HG02852 (cell line): ENCODE data around the gene KIFC3.

Experiments
- ATAC-seq: cut with Tn5 transposase; IDR thresholded peaks from one replicate; pipeline ENCODE4 v1.9.1; 2021; ENCODE audit warnings: mild to moderate bottlenecking, moderate library complexity; ENCODE audit not compliant: unreplicated experiment

The KIFC3 gene

DNA sequence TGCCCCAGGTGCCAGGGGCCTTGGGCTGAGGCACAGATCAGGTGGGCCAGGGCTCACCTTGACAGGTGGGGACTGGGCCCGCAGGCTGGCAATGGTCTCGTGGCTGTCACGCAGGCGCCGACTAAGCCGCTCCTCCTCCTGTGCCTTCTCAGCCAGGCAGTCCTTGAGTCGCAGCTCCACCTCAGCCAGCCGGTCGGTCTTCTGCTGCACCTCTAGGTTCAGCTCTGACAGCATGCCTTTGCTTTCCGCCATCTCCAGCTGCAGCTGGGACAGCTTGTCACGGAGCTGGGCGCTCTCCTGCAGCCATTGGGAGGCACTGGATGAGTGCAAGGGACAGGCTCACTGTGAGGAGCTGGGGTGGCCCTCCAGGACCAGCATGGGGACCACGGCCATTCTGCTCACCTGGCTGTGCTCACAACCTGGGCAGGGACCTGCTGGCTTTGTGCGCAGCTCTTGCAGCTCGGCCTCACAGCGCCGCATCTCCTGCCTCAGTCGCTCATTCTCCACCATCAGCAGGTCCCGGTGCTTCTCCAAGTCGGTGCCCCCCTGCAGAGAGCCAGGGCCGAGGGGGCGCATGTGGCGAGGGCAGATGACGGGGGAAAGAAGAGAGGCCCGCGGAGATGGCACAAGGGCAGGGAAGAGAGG is 31.0 kb downstream of the KIFC3 start:
- ATAC-seq, result no peak

DNA sequence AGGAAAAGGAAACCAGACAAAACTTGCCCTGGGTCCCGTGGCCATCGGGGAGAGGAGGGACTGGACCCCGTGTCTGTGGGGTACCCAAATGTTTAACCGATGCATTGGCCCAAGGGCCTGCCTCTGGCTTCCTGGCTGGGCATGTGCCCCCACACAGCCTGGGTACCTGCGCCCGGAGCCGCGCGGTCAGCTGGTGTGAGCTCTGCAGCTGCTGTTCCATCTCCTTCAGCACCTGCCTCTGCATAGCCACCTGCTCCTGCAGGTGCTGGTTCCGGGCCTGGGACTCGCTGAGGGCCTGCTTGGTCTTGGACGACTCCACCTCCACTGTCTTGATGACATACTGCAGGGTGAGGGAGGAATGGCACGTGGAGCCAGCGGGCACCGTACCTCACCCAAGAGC is 31.9 kb downstream of the KIFC3 start:
- no peak for ATAC-seq

DNA sequence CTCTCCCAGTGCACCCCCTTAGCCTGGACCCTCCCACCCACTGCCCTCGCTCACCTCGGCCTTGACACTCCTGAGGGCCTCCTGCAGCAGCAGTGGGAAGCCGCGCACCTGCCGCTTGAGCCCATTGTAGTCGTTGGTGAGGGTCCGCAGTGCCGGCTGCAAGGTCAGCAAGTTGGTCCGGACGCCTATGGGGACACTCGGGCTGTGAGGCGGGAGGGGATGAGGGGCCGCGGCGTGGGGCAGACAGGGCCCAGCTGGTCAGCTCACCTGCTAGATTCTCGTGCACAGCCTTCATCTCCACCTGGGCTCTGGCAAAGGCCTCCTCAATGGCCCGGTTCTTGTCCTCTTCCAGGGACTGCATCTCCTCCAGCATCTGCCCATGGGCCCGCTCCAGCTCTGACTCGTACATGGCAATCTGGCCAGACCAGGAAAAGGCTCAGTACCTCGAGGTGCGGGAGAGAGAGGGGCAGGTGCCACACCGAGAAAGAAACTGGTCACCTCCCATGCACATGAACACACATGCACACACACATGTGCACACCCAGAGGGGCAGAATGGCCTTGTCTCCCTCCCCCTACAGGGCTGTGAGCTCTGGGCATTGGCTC is 32.6 kb downstream of the KIFC3 start:
- ATAC-seq, result no peak

DNA sequence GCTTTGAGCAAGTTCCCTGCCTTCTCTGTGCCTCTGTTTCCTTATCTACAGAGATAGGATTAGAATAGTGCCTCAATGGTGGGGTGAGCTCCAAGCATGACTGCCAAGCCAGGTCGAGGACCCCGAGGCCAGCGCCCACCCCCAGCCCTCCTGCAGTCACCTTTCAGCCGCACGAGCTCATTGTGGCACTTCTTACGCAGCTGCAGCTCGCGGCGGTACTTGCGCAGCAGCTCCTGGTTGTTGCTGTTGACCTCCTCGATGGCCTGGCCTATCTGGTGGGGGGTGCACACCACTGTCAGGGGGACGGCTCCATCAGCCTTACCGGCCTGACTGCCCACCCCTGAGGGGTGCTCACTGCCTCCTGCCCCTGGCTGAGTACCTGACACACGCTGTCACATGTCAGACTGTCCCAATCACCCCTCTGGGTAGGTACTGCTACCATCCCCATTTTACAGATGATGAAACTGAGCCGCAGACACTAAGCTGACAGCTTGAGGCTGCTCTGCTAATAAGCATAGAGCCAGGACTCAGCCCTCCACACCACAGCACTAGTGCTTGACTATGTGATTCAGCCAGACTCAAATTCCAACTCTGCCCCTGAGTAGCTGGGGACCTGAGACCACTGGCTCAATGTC is 35.5 kb downstream of the KIFC3 start:
- no peak for ATAC-seq

DNA sequence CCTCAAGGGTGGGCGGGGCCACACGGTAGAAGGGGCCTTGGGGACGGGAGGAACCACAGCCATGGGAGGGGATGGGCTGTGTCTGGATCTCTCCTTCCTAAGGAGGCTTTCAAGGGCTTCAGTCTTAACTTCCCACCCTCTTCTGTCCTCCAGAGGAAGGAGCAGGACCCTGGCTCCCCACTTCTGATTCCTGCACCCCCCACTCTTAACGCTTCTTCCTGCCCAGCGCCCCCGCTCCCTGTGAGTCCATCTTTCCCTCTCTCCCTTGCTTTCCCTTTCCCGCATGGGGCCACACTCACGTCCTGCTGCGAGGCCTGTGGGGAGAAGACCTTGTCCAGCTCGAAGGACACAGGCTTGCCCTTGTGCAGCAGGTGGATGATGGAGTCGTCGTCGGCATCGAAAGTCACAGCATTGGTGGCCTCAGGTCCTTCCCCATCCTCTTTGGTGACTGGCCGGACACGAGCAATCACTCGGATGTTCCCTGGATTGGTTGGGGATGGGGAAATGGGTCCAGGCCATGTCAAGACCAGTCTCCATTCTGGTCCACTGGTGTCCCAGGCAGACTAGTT is 37.0 kb downstream of the KIFC3 start:
- no peak for ATAC-seq

DNA sequence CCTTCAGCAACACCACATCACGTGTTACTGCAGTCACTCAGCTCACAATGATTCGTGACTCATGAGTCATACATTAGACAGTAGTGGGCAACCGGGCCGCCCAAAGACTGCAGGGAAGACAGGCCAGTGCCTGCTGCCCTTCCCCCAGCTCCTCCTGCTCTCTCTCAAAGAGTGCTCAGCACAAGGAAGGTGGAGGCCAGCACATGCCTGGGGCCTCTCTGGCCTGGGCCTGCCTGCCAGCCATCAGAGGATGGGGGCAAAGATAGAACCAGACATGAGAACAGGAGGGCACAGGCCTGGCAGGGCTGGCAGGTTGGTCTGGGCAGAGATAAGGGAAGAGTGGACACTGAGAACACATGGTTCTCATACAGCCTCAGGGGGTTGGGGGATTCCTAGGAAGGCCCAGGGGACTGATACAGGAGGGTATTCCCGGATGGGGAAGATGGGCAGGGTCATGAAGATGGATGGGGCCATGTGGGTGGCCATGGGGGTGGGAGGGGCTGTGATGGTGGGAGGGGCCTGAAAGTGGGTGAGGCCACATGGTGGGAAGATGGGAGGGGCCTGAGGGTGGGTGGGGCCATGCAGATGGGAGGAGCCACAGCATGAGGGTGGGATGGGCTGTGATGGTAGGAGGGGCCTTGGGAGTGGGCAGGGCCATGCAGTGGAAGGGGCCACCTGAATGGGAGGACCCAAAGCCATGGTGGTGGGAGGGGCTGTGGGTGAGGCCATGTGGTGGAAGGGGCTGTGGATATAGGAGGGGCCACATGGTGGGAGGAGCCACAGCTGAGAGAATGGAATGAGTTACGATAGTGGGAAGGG is 37.7 kb downstream of the KIFC3 start:
- no peak for ATAC-seq

DNA sequence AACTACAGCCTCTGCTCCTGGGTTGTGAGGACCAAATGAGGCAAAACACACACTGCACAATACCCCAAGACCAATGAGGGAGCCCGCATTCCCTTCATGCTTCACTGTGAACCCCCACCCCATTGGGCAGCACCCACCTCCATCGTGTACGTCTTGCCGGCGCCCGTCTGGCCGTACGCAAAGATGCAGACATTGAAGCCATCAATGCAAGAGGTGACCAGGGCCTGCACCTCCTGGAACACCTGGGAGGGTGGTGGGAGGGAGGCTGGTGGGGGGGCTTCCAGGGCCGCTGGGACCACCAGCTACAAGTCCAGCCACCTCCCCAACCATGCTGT is 38.3 kb downstream of the KIFC3 start:
- ATAC-seq, result no peak

DNA sequence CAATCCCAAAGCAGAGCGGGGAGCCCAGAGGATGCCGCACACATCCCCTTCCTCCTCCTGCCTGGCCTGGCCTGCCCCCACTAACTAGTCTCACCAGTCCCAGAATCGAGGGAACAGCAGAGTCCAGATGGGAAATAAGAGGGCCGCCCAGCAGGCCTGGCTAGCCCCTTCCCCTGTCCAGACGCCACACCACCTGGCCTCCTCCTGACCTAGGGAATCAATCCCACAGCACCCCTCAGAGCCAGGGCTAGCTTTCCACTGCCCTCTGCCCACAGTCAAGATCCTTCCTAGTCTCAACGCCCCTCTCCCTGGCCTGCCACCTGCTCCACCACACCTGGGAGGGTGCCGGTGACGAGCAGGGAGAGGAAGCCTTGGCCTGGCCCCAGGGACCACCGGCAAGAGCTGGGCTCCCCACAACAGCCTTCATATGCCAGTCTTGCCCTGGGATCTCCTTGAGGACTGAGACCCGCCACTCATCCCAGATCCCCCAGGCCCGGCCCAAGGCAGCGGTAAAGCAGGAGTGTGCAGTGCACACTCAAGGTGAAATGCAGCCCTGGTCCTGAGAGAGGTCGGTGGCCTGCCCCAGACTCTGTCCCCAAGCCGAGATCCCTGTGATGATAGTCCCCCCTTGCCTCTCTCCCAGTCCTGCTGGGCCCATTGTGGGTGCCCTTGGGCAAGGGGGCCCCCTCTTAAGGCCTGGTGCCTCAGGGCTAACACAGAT is 38.8 kb downstream of the KIFC3 start:
- no peak for ATAC-seq

DNA sequence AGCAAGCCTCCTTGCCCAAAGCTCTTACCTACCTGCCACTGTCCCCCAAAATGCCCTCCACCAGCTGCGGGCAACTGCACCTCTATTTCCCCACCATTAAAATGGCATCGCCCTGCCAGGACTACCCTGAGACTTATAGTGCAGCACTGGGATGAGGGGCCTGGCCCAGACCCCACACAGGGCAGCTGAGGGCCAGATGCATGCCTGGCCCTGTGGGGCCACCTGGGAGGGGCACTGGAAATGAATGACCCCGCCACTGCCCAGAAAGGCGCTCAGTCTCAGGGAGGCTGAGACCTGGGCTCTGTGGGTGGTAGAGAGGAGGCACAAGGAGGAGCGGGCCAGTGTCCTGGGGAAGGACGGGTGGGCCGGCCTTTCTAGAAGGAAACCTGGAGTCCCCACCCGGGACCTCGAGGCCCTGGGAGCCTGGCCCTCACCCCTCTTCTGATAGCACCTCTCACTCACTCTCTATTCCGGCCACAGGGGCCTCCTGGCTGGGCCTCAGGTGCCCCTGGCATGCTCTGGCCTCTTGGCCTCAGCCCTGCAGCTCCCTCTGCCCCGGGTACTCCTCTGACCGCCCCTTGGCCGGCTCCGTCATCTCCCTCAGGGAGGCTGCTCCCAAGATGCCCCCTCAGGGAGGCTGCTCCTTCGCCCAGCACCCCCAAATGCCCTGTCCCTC is 39.8 kb downstream of the KIFC3 start:
- no peak for ATAC-seq

DNA sequence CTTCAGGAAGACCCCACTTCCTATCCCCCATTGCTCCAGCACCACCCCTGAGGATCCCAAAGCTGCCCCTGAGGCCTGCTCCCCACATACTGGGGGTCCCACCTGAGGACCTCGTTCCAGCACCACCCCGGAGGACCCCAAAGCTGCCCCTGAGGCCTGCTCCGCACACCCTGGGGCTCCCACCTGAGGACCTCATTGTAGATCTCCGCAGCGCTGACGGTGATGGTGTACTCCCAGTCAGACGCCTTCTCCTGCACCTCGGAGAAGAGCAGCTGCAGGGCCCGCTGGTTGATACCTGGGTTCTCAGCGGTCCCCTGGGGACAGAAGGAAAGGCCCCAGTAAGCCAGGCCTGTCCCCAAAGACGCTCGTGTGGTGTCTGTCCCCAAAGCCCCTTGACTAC is 40.3 kb downstream of the KIFC3 start:
- no peak for ATAC-seq

DNA sequence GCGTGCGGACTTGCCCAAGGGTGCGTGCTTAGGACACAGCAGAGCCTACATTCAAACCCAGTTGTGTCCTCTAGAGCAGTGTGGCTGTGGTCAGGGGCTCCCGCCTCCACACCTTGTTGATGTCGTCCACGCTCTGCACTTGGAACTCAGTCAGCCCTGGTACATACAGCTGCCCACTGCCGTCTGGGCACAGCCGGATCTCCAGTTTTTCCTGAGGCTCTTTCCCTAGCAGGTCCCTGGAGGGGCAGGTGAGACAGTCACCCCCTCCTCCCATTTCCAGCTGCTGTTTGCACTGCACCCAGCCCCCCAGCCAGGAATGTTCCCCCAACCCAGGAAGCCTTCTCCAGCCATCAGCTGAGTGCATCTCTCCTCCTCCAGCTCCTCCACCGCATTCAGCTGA is 41.0 kb downstream of the KIFC3 start:
- ATAC-seq, result no peak

DNA sequence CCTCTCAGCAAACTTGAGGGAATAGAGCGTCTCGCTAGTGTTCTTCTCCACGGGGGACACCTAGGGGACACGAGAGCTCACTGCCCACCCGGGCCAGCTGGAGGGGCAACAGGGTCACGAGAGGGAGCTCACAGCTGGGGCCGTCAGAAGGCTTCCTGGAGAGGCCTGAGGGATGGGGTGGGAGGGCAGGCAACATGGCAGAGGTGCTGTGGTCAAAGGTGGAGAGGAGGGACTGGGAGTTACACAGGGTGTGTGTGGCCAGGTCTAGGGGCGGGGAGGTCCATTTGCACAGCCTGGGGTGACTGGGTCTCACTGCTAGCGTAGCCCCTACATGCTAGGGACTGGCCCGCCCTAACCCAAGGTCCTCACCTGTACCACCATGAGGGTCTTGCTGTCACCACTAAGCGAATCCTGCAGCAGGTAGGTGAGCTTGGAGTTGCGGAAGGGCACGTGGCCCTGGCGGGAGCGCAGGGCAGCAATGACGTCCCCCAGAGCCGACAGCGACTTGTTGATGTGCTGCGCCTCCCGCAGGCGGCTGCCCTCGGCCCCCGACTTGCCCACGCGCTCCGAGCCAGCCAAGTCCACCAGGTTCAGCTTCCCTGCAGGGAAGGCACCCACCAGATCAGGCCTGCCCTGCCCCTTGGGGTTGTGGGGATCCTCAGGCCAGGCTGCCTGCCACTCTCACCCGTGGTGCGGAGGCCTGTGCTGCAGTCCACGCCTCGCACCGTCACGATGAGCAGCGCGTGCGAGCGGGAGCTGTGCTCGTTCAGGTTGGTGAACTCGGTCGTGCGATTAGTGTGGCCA is 41.7 kb downstream of the KIFC3 start:
- no peak for ATAC-seq

DNA sequence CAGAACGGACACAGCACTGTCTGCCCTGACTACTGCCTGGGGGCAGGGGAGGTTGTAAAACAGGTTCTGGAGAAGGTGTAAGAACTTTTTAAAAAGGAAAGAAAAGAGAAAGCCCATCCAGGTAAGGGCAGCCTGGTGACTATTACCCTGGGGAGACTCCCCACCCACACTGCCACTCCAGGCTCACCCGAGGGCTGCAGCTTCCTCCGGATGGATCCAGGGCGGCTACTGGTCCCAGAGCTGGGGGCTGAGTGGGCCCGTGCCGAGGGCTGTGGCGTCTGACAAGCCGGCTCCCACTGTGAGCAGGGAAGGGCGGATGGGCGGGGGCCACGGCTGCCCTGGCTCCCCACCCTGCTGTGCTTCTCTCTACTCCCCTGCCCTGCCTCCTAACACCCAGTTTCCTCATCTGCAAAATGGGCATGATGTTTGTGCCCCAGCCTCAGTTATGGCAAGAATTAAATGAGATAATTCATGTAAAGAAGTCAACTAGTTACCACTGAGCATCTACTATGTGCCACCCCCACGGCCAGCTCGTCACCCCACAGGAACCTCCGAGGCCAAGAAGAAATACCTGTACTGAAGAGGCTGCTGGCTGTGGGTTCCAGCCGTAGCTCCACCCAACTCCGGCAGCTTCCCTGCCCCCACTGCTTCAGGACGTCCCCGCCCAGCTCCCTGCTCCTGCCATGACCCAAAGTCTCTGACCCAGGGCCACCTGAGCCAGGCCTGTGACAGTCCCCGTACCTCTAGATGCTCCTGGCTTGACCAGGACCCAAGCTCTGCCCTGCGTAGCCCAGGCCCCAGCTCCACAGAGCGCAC is 42.5 kb downstream of the KIFC3 start:
- ATAC-seq, result no peak

DNA sequence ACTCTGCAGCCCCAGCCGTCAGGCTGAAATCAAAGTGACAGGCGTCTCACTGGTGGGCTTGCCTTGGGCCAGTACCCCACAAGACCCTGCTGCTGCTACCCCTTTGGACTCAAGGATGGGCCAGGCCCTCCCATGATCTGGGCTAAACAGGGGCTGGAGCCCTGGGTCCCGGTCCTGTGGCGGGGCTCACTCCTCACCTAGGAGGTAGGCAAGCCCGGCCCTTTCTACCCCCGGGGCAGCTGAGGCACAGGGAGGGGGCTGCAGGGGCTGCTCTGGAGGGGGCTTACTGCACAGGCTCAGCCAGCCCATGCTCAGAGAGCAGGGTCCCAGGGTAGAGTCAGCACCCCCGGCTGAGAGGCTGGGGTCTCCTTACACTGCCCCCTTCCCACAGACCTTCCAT is 43.2 kb downstream of the KIFC3 start:
- ATAC-seq, result no peak

DNA sequence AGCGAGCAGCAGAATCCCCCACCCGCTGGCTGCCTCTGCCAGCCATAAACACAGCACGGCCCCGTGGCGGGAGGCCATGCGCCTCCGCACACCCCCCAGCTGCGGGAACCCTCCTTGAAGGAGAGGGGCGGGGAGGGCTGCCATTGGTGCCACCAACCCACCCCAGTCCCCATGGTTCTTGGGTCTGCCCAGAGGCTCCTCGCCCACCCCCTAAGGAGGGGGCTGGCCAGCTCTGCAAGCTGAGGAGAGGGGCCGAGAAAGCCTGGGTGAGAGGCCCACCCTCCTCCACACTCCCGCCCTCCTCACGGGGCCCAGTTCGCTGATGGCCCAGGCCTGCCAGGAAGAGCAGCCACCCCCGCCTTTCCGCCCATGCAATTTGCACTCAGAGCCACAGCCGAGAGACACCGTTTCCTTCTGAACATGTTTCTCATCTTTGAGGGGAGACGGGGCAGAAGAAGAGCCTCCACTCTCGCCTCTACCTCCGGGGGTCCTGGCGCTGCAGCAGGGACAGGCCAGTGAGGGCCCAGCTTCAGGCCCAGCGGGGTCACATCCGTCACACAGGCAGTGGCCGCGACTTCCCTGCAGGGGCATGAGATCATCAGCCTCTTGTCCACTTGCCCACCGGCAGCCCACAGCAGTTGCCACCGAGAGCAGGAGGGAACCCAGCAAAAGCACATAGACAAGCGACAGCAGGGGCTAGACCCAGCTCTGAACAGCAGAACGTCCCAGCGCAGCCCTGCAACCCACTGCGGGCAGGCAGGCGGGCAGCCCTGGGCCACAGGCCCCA is 43.8 kb downstream of the KIFC3 start:
- ATAC-seq, result no peak

DNA sequence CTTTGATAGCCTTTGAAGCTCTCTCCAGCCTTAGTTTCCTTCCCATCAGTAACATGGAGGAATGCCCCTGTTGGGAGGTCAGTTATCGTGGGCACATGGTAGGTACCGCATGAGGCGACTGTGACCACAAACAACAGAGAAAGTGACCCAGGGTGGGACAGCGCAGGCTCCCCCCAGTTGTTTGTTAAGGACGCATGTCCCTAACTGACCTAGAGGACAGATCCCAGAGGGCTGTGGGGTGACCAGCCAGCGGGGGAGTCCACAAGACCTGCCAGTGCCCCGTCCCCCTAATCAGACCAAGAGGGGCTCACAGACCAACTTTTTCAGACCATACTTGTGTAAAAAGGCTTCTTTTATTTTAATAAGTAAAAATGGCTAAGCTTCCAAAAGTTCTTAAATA is 44.4 kb downstream of the KIFC3 start:
- no peak for ATAC-seq

DNA sequence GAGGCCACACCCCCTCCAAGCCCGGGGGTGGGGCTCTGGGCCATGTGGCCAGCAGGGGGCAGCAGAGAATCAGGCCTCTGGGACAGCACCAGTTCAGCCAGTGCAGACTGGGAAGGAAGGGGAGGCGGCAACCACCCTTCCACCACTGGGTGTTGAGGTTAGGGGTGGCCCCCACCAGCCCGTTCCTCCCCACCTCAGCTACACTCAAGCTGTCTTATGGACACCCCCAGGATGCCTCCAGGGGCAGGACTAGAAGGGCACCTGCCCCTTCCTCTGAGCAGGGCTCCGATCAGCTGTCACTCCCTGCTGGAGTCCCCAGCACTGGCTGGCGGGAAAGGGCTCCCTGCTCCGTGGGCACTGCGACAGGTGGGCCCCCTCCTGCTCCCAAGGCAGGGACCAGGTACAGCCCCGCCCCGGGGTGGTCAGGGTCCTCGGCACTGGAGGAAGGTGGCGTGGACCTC is 44.9 kb downstream of the KIFC3 start:
- peak; percentile 92 for ATAC-seq
